ENCODE measurements around the gene LIPC.
A peak's percentile ranks its signal among the peaks of the same experiment; 100 is the strongest.

The LIPC gene

GRCh38 chr15:58473724-58474123 lies 41.9 kb downstream of the LIPC start:
- TF ChIP-seq CTCF (IDR thresholded peaks at IDR 0.05; ENCODE audit: low read depth, low read length) = no peak
- DNase-seq (ENCODE audit: extremely low read depth, low read depth) = peak; percentile 36

GRCh38 chr15:58474741-58475323 lies 43.0 kb downstream of the LIPC start:
- no peak for DNase-seq (ENCODE audit: extremely low read depth, low read depth)
- TF ChIP-seq CTCF (IDR thresholded peaks at IDR 0.05; ENCODE audit: low read depth, low read length) = no peak

- no peak for TF ChIP-seq CTCF (IDR thresholded peaks at IDR 0.05; ENCODE audit: low read depth, low read length)
- peak; percentile 40 for DNase-seq (ENCODE audit: extremely low read depth, low read depth)
These were observed 44.1 kb downstream of the LIPC start for GRCh38 chr15:58475573-58476524.

GRCh38 chr15:58476525-58477162 lies 44.9 kb downstream of the LIPC start:
- no peak for DNase-seq (ENCODE audit: extremely low read depth, low read depth)
- TF ChIP-seq CTCF (IDR thresholded peaks at IDR 0.05; ENCODE audit: low read depth, low read length) = no peak

GRCh38 chr15:58477170-58477569 lies 45.4 kb downstream of the LIPC start:
- no peak for TF ChIP-seq CTCF (IDR thresholded peaks at IDR 0.05; ENCODE audit: low read depth, low read length)
- DNase-seq (ENCODE audit: extremely low read depth, low read depth) = no peak

- TF ChIP-seq CTCF (IDR thresholded peaks at IDR 0.05; ENCODE audit: low read depth, low read length) = no peak
- no peak for DNase-seq (ENCODE audit: extremely low read depth, low read depth)
These were observed 46.2 kb downstream of the LIPC start for GRCh38 chr15:58478035-58478434.

- TF ChIP-seq CTCF (IDR thresholded peaks at IDR 0.05; ENCODE audit: low read depth, low read length) = no peak
These were observed 46.8 kb downstream of the LIPC start for GRCh38 chr15:58478579-58478978.

More at GRCh38 chr15:58478579-58478978, 46.8 kb downstream of the LIPC start:
- no peak for DNase-seq (ENCODE audit: extremely low read depth, low read depth)
